ENCODE results near the gene PRDX6.

The PRDX6 gene

GRCh38 chr1:173496757-173497320 is 19.7 kb downstream of the PRDX6 start:
- no peak for TF ChIP-seq CTCF (IDR thresholded peaks at IDR 0.05)

- no peak for TF ChIP-seq CTCF (IDR thresholded peaks at IDR 0.05)
These were observed 22.6 kb downstream of the PRDX6 start for GRCh38 chr1:173499729-173500128.

GRCh38 chr1:173502104-173502503 is 25.0 kb downstream of the PRDX6 start:
- no peak for TF ChIP-seq CTCF (IDR thresholded peaks at IDR 0.05)

GRCh38 chr1:173503391-173503790 is 26.3 kb downstream of the PRDX6 start:
- no peak for TF ChIP-seq CTCF (IDR thresholded peaks at IDR 0.05)

GRCh38 chr1:173504268-173504667 is 27.1 kb downstream of the PRDX6 start:
- no peak for TF ChIP-seq CTCF (IDR thresholded peaks at IDR 0.05)

- TF ChIP-seq CTCF (IDR thresholded peaks at IDR 0.05), result no peak
These were observed 28.3 kb downstream of the PRDX6 start for GRCh38 chr1:173505391-173505790.

- peak; percentile 71 for TF ChIP-seq CTCF (IDR thresholded peaks at IDR 0.05)
These were observed 29.3 kb downstream of the PRDX6 start for GRCh38 chr1:173506437-173506836.

Data from LNCAP (cell line).